Measurements from ENCODE around the gene PCSK5.

DNA sequence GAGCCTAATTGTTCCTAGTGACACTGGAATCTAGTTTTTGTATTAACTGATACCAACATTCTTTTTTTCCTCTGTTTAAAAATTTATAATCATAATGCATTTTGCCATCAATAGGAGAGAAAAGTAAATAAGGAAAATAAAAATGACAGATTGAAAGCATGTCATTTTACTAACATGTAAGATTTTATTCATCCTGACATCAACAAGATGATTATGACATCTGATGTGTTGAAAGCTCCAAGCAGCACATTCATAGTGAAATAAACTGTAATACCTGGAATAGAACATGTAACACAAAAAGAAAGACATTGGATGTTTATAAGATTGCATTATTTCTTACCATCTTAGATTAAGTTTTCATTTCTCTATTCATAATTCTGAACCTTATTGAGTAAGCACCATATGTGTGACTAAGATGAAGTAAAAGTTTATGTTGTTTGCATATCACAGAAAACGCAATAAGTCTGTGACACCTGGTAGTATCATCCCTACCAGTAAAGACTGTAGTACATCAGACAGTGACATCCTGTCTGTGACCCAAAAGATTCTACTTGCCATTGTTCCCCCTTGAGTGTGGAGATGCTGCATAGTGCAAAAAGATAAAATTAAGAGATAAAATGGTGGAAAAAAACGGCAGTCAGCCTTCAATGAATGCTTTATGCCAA, 225.6 kb downstream of the PCSK5 start:
- no peak for TF ChIP-seq EZH2phosphoT487 (IDR thresholded peaks at IDR 0.05; ENCODE audit: low read depth, severe bottlenecking, unreplicated experiment)
- no peak for TF ChIP-seq EZH2 (IDR thresholded peaks at IDR 0.05; ENCODE audit: borderline replicate concordance)
